Measurements from ENCODE around the gene CAMK4. TPM values are rescaled to one million over a fixed set of nuclear protein-coding genes. Genes with fewer than 3 reads are reported as not detected.
A peak's percentile ranks its signal among the peaks of the same experiment; 100 is the strongest.

CAMK4 gene
- total RNA-seq, 4 donors from 2014 or later, result 0.26 to 33.9 (median 2.0) TPM

DNA sequence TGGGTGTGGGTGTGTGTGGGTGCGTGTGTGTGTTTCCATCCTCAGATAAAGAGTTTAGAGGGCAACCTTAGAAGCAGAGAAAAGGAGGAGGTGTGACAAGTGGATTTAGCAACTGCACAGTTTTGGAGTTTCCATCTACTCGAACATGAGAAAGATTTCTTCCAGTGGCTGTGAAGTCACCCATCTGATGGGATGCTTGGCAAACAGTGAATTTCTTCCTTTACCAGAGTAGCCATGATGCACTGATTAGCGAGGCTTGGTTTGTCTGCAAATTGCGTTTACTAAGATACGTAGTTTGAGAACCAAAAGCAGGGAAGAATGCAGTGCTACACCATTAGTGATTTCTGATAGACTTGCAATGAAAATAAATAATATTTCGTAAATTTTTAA is 288.9 kb downstream of the CAMK4 start:
- Histone ChIP-seq H3K27me3 (no peaks in the 10 kb centered on the region), H3K27ac (peak overlapping the region; percentile 81), H3K36me3 (no peaks in the 10 kb centered on the region), H3K4me1 (no peaks in the 10 kb centered on the region), H3K4me3 (peak overlapping the region; percentile 59 to 70), H3K9me3 (no peaks in the 10 kb centered on the region)
- intact Hi-C loops (cut with DNase I; ENCODE audit: low total_unique reads), result no loop called here
- DNase-seq, result no peak
- TF ChIP-seq, protein P1, sequence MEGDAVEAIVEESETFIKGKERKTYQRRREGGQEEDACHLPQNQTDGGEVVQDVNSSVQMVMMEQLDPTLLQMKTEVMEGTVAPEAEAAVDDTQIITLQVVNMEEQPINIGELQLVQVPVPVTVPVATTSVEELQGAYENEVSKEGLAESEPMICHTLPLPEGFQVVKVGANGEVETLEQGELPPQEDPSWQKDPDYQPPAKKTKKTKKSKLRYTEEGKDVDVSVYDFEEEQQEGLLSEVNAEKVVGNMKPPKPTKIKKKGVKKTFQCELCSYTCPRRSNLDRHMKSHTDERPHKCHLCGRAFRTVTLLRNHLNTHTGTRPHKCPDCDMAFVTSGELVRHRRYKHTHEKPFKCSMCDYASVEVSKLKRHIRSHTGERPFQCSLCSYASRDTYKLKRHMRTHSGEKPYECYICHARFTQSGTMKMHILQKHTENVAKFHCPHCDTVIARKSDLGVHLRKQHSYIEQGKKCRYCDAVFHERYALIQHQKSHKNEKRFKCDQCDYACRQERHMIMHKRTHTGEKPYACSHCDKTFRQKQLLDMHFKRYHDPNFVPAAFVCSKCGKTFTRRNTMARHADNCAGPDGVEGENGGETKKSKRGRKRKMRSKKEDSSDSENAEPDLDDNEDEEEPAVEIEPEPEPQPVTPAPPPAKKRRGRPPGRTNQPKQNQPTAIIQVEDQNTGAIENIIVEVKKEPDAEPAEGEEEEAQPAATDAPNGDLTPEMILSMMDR (IDR thresholded peaks at IDR 0.05), result no peak
- no peak for TF ChIP-seq POLR2A (IDR thresholded peaks at IDR 0.05)

GRCh38 chr5:111514087-111514486 is 289.9 kb downstream of the CAMK4 start:
- H3K4me3 ChIP-seq, result no peak overlapping the region
- no peaks in the 10 kb centered on the region for H3K4me1 ChIP-seq
- no peak for DNase-seq
- intact Hi-C loops (cut with DNase I; ENCODE audit: low total_unique reads), result no loop called here
- TF ChIP-seq, protein P1 (IDR thresholded peaks at IDR 0.05), result no peak
- no peak for TF ChIP-seq POLR2A (IDR thresholded peaks at IDR 0.05)
- H3K27ac ChIP-seq, result no peak overlapping the region
- no peaks in the 10 kb centered on the region for H3K36me3 ChIP-seq
- no peaks in the 10 kb centered on the region for H3K9me3 ChIP-seq
- no peaks in the 10 kb centered on the region for H3K27me3 ChIP-seq

- H3K4me3 ChIP-seq, result no peak overlapping the region
Observed at GRCh38 chr5:111517853-111518501, 293.8 kb downstream of the CAMK4 start.

DNA sequence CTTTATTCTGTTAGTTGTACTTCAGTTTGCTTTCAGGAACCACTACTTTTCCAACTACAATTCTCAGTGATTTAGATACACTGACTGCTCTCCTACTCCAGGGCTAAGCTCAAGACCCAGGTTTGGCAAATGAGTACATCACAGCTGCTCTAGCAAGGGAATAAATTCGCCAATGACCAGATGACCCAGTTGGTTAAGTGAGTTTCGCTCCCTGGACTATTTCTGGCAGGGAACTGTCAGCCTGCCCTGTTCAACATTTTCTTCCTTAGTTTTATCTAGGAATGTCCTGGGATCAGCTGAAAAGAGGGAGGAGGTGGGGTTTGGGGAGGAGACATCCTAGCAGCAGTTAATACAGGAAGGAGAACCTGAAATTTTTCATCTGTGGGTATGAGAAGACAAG is 294.6 kb downstream of the CAMK4 start:
- intact Hi-C loops (cut with DNase I; ENCODE audit: low total_unique reads), result no loop called here
- H3K27me3 ChIP-seq, result no peaks in the 10 kb centered on the region

More at GRCh38 chr5:111517853-111518501, 293.8 kb downstream of the CAMK4 start:
- no peak overlapping the region for H3K27ac ChIP-seq
- H3K36me3 ChIP-seq, result no peaks in the 10 kb centered on the region
- no peaks in the 10 kb centered on the region for H3K27me3 ChIP-seq
- intact Hi-C loops (cut with DNase I; ENCODE audit: low total_unique reads), result no loop called here
- no peak for DNase-seq
- TF ChIP-seq, protein P1 (IDR thresholded peaks at IDR 0.05), result no peak
- TF ChIP-seq POLR2A (IDR thresholded peaks at IDR 0.05), result no peak
- no peaks in the 10 kb centered on the region for H3K9me3 ChIP-seq
- no peaks in the 10 kb centered on the region for H3K4me1 ChIP-seq

DNA sequence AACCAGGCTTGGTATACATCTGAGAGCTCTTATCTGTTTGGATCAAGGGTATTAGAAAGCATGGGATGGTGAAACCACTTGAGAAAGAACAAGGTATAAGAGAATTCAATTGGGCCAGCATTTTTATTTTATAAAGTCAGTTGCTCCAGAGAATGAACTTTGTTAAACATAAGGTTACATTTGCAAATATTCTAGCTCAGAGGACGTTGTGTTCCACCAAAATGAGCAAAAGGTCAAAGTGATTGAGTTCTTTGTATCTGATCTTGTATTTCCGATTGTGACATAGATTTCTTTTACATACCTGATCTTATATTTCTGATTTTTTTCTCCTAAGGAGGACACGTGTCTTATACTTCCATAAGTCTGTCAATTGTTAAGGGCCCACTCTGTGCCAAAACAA is 296.7 kb downstream of the CAMK4 start:
- no peaks in the 10 kb centered on the region for H3K4me1 ChIP-seq
- DNase-seq, result no peak
- intact Hi-C loops (cut with DNase I; ENCODE audit: low total_unique reads), result no loop called here
- H3K36me3 ChIP-seq, result no peaks in the 10 kb centered on the region
- no peak overlapping the region for H3K27ac ChIP-seq
- H3K27me3 ChIP-seq, result no peaks in the 10 kb centered on the region
- TF ChIP-seq, protein P1 (IDR thresholded peaks at IDR 0.05), result no peak
- TF ChIP-seq POLR2A (IDR thresholded peaks at IDR 0.05), result no peak
- no peak overlapping the region for H3K4me3 ChIP-seq
- H3K9me3 ChIP-seq, result no peaks in the 10 kb centered on the region

More for the DNA sequence above, 294.6 kb downstream of the CAMK4 start:
- H3K27ac ChIP-seq, result no peak overlapping the region
- no peak overlapping the region for H3K4me3 ChIP-seq
- H3K36me3 ChIP-seq, result no peaks in the 10 kb centered on the region
- DNase-seq, result no peak
- no peaks in the 10 kb centered on the region for H3K4me1 ChIP-seq
- no peaks in the 10 kb centered on the region for H3K9me3 ChIP-seq
- no peak for TF ChIP-seq POLR2A (IDR thresholded peaks at IDR 0.05)
- TF ChIP-seq, protein P1 (IDR thresholded peaks at IDR 0.05), result no peak

Measured in uterus (tissue), 4 donors.